ENCODE results near the gene SST.
A peak's percentile ranks its signal among the peaks of the same experiment; 100 is the strongest.
"Not testable (repeated sequence)": the region's sequence is repeated elsewhere in the genome, so short reads cannot be mapped to it uniquely, and the experiment has no call there.

SST gene

DNA sequence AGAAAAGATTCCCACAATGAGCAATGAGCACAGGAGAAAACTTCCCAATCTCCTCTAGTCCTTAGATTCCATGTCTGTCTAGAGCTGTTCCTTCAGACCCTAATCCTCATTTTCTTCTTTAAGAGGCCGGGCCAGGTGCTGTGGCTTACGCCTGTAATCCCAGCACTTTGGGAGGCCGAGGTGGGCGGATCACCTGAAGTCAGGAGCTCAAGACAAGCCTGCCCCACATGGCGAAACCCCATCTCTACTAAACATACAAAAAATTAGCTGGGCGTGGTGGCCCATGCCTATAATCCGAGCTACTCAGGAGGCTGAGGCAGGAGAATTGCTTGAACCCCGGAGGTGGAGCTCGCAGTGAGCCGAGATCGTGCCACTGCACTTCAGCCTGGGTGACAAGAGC lies 11.6 kb upstream of the SST start:
- not testable (repeated sequence) for DNase-seq

DNA sequence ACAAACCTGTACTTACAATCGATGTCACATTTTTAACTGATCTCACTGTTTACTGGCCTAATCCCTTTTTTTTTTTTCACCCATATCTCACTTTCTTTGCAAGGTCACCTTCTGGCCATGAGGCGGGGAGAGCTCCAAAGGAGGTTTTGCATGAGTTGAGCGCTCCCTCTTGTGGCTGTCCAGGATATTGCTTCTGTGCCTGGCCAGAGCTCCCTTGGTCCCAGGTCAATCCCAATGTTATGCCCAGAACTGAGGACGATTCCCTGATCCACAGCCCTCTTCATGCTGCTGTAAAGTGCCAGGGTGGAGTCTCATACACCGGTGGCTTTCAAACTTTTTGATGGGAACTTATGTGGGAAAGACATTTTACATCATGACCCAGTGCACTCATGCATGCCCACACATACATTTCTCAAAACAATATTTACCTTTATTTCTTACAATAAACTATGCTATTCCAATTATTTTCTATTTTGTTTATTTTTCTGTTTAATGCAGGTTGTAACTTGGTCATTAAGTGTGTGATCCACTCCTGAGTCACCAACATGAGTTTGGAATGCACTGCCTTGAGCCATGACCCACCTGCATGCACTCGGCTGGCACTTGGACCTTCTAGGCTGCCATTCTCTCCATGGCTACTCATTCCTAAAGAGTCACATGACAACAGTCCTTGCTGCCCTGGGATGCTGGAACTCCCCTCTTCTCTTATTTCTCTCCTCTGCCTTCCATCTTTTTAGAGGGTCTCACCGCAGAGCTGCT lies 9.6 kb upstream of the SST start:
- DNase-seq, result peak; percentile 63

DNA sequence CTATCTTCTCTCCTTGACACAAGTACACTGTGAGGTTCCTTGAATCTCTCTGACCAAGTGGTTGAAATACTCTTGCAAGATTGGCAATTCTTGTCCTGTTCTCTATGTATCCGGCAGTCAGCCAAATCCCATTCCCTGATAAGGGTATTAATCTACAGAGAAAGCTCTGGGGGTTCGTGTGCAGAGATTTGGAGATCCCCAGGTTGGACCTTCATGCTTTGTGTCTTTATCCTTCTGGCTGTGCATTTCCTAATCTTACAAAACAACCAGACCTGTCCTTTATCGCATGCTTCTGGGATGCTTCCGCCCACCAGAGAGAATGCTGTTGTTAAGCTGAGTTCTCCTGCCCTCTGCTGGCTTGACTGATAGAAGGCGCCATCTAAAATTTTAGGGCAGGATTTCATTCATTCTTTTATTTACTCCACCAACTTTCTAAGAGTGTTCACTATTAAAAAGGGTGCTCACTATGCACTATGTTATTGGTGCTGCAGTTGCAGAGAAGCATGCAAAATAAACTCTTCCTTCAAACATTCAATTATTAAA lies 8.6 kb upstream of the SST start:
- peak; percentile 60 for DNase-seq

DNA sequence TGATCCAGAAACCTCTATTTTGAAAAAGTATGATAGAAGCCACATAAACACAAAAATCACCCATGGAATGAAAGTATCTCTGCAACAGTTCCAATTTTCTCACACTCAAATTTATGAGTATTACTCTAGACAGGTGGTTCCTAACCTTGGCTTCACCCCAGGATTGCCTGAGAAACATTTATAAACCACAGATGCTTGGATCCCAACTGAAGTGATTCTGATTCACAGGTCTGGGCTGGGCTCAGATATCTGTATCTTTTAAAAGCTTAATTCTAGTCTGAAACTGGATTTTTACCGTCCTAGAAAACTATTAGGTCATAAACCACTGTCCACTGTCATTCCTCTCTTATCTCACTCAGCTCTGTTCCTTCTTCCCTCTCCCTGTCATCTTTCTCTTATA lies 7.4 kb upstream of the SST start:
- no peak for DNase-seq

DNA sequence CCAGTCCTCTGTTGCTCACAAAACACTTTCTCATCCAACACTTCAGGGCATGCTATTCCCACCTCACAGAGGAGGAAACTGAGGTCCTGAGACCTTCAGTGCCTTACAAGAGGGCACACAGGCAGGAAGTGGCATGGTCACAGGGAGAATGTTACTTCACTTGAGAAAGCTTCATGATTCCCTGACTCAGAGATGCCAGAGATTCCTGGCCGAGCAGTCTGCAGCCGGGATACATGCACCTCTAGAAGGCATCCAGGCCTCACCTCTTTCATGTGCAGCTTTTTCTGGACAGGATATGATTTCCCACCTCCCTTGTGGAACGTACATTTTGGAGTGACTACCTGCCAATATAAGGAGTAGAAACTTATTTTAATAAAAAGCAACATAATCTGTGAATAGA lies 2.8 kb upstream of the SST start:
- no peak for DNase-seq

DNA sequence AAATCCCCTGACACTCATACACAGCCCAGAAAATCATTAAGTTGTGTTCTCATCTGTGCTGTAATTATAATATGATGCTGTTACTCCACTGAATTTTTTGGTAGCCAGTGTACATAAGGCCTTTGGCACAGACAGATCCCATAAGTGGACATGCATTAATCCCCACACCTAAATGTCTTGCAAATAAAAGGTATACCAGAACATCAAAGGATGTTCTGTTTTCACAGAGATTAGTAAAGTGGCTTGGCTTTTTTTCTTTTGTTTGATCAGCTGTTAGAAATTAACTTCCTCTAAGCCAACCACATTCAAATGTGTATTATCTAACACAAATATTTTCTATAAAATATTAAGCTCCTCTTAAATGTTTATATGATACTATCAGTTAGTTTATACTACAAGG lies 2.7 kb downstream of the SST start:
- no peak for DNase-seq

DNA sequence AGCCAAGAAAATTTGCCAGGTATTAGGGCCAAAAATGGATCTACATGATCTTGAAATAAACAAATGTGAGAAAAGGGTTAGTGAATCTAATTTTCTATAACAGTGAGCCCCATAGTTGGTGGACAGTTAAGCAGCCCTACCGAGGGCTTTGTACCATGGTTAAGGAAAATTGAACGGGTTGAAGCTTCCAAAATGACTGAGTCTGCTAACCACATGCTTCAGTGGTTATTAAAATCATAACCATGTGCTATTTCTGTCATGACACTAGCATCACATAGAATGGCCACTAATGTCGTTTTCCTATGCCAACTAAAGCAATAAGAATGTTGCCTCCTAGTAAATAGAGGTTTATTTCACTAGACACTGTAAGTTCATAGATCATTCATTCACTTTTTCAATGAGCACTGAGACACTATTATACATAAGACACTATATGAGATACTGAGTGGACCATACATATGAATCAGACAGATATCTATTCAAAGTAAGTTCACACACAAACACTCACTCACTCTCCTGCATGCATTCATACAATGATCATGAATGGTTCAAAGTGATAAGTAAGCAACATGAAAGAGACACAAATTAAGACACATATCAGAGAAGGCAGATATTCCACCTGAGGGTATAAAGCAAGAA lies 4.3 kb downstream of the SST start:
- no peak for DNase-seq

DNA sequence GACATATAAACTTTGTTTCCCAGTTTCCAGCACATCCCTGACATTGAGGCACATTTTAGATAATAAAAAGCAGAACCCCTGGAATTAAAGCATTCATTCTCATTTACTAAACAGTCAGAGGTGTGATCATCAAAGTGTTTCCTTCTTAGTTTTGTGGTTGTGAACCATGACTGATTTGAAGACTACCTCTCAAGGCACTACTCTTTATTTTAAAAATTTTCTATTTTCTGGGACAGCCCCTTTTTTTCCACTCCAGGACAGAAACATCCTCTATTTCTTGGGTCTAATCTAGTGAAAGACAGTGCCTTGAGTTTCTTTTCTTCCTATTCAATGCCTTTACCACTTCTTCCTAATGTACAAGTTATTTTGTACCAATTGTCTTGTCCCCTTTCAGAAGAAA lies 5.2 kb downstream of the SST start:
- DNase-seq, result no peak

DNA sequence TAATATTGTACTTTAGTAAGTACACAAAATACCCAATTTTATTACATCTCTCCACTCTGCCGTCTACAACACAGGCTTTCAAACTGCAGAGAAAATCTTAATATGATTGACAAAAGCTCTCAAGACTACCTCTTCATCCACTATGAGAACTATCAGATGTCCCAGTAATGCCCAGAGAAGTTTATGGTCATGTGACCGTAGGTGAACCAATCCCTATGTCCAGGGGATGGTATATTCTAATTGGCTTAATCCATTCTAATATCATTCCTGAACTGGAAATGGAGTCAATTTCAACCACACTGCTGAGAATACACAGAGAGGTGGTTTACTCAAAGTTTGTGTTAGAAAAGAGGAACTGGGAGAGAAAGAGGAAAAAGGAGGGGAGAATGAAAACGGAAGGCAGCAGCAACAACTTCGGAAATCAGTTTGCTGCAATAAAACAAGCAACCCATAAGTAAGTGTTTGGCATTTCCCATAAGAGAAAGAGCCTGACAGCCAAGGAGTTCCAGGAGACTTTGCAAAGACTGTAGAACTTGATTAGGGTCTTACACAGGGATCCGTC lies 7.3 kb downstream of the SST start:
- DNase-seq, result no peak

DNA sequence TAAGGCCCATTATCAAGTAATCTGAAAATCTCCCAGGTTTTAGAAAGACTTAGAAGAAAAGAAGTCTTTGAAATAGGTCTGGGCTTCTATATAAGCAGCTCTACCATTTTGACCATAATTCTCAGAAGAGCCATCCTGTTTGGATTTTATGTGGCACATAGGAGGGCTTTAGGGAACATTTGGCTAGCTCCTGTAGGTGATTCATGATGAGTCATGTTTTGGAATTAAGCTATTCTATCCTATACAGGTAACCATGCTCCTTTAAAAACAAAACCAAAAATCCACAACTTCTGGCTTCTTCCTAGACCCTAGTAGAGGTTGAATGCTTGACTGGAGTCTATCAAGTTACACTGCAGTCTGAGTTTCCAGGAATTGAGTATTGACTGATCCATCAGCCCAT lies 8.9 kb downstream of the SST start:
- no peak for DNase-seq

DNA sequence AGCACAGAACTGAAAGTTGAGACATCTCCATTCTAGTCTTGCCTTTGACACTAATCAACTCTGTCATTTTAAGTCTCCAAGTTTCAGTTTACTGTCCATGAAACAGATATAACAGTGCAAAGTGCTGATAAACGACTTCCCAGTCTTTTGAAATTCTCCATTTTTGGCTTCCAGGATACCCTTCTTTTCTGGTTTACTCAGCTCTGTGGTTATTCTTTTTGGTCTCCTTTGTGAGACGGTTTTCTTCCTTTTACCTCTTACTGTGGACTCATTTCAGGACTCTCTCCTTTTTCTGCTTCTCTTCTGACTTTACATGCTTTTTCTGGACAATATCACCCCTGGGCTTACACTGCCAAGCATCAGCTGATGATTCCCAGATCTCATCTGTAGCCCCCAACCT lies 18.9 kb downstream of the SST start:
- DNase-seq, result no peak

DNA sequence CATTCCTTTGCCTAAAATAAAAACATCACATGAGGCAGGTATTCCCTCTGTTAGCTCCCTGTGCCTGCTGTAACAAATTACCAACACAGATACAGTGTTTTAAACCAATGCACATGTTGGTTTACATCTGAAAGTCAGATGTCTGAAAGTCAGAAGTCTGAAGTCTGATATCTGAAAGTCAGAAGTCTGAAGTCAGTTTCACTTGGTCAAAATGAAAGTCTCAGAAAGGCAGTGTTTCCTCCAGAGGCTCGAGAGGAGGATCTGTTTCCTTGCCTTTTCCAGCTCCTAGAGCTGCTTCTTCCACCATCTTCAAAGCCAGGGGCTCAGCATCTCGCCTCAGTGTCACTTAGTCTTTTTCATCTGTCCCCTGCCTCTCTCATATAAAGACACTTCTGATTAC lies 22.0 kb downstream of the SST start:
- DNase-seq, result no peak

DNA sequence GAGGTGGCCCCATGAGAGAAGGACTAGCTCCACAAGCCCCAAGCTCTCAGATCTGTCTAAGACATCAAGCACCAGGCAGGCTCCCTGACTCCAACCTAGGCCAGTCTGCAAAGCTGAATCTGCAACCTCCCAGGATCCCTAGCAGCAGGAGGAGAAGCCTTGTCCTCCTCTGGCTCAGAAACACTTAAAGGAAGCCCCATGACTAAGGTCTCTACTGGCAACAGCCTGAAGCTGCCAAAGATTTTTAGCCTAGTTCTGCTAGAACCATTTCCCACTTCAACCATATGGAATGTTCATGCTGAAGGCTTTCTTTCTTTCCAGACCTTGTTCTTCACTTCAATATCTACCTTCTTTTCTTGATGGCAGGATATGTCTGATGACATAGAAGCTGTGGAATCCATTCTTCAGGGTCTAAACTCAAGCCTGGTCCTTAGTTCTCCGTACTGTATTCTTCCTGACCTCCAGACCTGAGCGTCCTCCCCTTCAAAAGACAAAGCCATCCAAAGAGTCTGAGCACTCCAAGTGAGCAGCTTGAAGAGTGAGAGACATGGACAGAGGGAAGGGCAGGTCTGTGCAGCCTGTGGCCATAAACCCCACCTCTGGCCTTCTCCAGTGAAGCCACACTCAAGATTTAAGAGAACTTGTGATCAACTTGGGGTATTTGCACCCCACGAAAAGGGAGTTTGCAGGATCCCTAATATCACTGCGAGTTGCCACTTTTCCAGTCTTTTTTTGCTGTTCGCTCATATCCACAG lies 23.1 kb downstream of the SST start:
- DNase-seq, result no peak

DNA sequence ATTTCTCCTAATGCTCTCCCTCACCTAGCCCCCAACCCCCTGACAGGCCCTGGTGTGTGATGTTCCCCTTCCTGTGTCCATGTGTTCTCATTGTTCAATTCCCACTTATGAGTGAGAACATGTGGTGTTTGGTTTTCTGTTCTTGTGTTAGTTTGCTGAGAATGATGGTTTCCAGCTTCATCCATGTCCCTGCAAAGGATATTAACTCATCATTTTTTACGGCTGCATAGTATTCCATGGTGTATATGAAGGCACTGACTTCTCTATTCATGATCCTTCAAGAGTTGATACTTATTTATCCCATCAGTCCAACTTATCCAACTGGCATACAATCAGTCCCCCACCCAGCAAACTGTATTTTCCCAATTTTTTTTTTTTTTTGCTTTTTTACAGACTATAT lies 24.8 kb downstream of the SST start:
- not testable (repeated sequence) for DNase-seq

DNA sequence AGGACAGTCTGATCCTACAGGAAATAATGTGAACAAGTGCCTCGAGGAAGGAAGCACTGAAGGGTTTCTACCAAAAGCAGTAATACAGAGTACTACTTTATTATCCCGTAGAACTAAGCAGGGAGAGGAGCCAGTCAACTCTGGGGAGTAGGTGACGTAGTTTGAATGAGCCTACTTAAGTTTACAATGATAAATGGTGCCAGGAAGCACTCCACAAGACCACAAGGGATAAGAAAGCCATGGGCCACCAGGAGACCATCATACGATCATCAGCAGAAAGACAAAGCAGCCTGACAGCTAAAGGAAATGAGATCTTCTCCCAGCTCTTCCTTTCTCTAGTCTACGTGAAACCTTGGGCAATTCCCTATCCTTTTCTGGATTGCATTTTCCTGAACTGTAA lies 27.3 kb downstream of the SST start:
- no peak for DNase-seq

DNA sequence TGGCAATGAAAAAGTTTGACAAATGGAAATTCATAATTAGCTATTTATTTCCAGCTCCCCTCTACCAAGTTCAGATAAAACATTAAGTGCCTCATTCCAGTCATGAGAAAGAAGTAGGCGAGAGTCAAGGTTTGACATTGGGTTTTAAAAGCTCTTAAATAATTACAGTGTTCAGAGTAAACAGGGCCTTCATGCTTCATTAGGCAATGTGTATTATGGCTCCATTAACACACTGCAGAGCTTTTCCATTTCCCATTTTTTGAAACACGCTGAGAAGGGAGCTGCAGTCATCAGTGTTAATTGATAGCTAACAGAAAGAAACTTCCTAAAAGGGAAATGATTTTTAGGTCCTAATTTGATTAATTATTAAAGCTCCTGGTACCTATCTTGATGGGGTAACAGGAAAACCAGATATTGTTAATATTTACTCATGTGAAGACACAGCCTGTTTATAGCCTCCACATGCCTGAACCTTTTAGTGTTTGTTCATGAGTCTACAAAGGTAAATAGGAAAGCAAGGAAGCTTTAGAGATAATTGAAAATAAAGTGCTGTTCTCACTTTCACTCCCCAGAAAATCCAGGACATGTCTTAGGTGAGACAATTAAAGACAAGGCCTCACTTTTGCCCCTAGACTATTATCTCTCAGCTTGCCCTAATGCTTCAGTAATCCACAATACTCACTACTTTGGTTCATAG lies 28.7 kb downstream of the SST start:
- DNase-seq, result no peak

DNA sequence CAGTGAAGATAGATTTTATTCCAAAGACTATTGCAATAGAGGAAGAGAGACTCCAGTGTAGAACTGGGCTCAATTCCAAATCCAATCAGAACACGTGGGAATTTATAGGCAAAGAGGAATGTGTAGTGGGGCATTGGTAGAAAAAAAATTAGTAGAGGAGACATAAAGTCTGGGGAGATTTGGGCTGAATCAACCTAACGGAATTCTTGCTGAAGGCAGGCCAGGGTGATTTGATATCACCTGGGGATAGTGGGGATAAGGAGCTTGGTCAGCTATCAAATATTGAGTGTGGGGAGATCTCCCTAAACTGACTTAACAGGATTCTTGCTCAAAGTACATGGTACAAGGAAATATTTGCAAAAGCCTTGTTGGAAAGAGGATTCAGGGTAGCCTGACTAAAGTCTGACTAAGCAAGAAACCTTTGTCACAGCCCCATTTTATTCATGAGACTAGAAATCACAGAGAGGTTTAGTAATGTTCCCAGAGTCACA lies 29.6 kb downstream of the SST start:
- DNase-seq, result peak; percentile 50

DNA sequence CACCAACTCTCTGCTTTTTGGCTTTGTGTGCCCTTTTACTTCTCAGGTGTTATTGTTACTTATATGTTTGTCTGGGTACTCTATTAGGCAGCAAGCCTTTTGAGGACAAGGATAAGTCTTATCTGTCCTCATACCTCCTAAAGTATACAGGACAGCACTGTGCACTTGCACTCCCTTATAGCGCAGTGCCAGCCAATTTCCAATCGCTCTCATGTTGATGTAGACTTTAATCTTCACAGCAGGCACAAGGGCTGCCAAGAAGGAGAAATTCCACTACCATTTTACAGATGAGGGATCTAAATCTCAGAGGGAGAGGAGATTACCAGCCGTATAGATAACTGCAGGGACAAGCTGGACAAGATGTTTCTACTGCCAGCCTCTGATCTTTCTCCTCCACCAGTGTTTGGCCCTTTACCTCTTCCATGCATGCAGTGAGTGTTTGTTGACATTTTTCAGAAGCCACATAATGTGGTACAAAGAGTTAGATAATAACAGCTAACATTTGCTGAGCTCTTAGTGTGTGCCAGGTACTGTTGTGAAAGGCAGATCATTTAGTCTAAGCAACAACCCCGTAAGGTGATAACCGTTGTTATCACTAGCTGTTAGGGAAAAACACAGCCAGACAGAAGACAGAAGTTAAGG lies 30.1 kb downstream of the SST start:
- DNase-seq, result no peak

DNA sequence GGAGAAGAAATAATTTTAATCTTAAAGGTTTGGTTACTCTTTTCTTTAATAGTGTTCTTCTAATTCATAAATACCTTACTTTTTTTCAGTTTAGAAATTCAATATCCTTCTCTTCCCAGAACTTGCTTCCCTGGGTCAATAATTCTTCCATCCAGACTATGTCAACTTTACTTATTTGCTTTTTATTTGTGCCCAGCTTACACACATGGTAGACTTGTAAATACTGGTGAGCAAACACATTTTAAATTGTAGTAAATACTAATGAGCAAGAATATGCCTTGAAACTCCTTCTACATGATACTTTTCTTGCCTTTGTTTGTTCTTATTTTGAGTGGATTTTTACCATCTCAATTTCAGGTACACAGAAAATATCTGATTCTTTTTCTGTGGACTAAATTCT lies 33.7 kb downstream of the SST start:
- no peak for DNase-seq

DNA sequence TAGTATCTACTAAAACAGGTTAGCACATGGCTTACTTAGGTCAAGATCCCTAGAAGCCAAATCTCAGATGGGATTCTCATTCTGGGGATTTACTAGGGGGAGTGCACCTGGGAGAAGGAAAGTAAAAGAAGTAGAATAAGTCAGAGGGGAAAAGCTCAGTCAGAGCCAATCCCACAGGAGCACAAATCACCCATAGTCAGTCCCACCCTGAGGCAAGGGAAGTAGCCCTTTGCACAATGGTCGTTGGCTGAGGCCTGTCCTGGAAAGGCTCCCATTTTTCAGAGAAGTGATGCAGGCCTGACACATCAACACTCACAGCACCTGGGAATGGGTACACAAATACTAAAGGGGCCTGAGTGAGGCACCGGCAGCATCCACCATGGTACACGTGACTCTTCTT lies 39.8 kb downstream of the SST start:
- DNase-seq, result no peak

DNA sequence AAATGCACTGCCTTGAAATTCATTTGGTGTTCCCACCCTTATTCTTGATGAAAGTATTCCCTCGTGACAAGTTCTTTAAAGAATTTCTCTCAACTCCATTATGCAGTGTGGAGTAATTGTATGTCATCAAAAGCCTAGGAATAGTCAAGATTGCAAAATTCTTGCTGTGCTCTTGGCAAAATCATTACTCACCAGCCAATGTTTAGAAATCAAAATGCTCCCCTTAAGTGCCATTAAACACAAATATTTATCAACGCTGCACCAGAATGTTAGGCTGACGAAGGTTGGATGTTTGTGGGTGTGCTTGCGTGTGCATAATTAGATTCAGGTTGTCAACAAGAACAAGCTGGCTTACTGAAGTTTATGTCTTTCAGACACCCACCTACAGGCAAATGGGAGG lies 40.5 kb downstream of the SST start:
- peak; percentile 18 for DNase-seq

DNA sequence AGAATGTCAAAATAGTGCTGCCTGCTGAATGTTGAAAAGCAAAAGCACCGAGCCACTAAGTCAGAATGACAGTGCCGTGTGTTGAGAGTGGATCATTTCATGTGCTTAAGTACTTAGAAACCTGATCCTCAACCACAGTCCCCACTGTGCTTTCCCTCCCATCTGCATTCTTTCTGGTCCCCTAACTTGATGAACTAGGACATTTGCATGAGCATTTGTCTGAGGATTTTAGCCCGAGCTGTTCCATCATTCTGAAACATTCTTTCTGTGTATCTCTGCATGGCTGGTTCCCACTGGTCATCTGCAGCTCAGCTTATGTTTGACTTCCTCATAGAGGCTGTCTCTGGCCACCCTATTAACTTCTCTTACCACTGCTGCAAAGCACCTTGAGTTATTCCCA lies 42.0 kb downstream of the SST start:
- DNase-seq, result no peak
